Endothelial cell (in vitro differentiated cells): ENCODE measurements around the gene CAMK1D. TPM values are rescaled to one million over a fixed set of nuclear protein-coding genes. Genes with fewer than 3 reads are reported as not detected.

Experiments
- DNase-seq: peaks from one replicate; pipeline ENCODE4 v3.0.0; 2021; ENCODE audit warnings: low spot score
- H3K27ac Mint-ChIP-seq: one replicate; pipeline ENCODE4 v1.8.0; 2021; ENCODE audit warnings: mixed read lengths, inconsistent platforms; ENCODE audit not compliant: unreplicated experiment
- H3K27me3 Mint-ChIP-seq: one replicate; pipeline ENCODE4 v1.8.0; 2021; ENCODE audit warnings: mild to moderate bottlenecking, moderate library complexity, mixed read lengths, inconsistent platforms; ENCODE audit not compliant: unreplicated experiment
- H3K36me3 Mint-ChIP-seq: one replicate; pipeline ENCODE4 v1.8.0; 2021; ENCODE audit warnings: mild to moderate bottlenecking, low read depth, mixed read lengths, inconsistent platforms; ENCODE audit not compliant: unreplicated experiment
- H3K4me1 Mint-ChIP-seq: one replicate; pipeline ENCODE4 v1.8.0; 2021; ENCODE audit warnings: mild to moderate bottlenecking, mixed read lengths, inconsistent platforms; ENCODE audit not compliant: unreplicated experiment
- H3K4me3 Mint-ChIP-seq: one replicate; pipeline ENCODE4 v1.8.0; 2021; ENCODE audit warnings: mild to moderate bottlenecking, mixed read lengths, inconsistent platforms; ENCODE audit not compliant: unreplicated experiment
- H3K9me3 Mint-ChIP-seq: one replicate; pipeline ENCODE4 v1.8.0; 2021; ENCODE audit warnings: mixed read lengths, inconsistent platforms; ENCODE audit not compliant: unreplicated experiment
- CTCF ChIP-seq: fragments of 200-600 bp; sonication (generic); IDR thresholded peaks from one replicate; pipeline ENCODE4 v1.5.0; 2021; ENCODE audit warnings: antibody characterized with exemption; ENCODE audit not compliant: unreplicated experiment
- total RNA-seq: library from RNA; stranded (reverse); fragmentation: NEBNext Ultra II Directional; extraction: Animal tissue kit (Norgen Biotek cat#: 25700); gene quantifications from one replicate; pipeline ENCODE4 v1.2.1, GENCODE V29; 2021; ENCODE audit not compliant: unreplicated experiment

The CAMK1D gene
- total RNA-seq, 1 donor from 2014 or later: 4.1 TPM

DNA sequence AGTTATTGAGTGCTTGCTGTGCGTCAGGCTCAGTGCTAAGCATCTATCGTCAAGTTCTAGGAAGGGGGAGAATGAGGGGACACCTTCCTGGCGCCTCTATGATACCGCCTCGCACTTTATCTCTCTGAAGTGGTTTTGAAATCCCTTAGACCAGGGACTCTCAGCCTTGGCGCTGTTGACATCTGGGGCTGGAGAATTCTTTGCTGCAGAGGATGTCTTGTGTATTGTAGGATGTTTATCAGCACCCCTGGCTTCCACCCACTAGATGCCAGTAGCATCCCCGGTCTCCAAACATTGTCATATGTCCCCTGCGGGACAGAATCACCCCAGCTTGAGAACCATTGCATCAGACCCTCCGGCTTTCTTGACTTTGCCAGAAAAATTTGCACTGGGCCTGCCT, 366.7 kb downstream of the CAMK1D start:
- no peak for TF ChIP-seq CTCF
- peaks cover 8% of the 10 kb centered on the region for H3K4me1 Mint-ChIP-seq
- H3K36me3 Mint-ChIP-seq: no peaks in the 10 kb centered on the region
- no peak overlapping the region for H3K27ac Mint-ChIP-seq
- no peak for DNase-seq
- no peak overlapping the region for H3K4me3 Mint-ChIP-seq
- peaks cover 2% of the 10 kb centered on the region for H3K27me3 Mint-ChIP-seq
- no peaks in the 10 kb centered on the region for H3K9me3 Mint-ChIP-seq

- Mint-ChIP-seq H3K4me3 (no peak overlapping the region), H3K9me3 (no peaks in the 10 kb centered on the region), H3K4me1 (no peaks in the 10 kb centered on the region), H3K27ac (no peak overlapping the region), H3K36me3 (no peaks in the 10 kb centered on the region), H3K27me3 (peaks cover 4% of the 10 kb centered on the region)
- no peak for TF ChIP-seq CTCF
- DNase-seq: no peak
Observed at GRCh38 chr10:12717981-12718707, 368.8 kb downstream of the CAMK1D start.

DNA sequence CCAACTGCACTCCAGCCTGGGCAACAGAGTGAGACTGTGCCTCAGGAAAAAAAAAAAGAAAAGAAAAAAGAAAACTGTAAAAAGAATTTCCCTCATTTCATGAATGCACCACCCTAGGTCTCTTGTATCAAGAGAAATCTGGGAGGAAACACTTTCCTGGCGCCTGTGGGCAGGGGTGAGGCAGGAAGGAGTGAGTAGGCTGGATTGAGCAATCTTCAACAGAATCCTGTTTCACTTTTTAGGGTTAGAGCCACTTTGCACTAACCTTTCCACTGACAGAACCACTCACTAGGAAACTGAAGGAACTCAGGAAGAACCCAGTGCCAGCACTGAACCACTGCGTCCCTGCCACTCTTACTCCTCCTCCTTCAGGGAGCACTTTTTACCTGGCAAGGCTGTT, 370.0 kb downstream of the CAMK1D start:
- Mint-ChIP-seq H3K27me3 (peaks cover 4% of the 10 kb centered on the region), H3K27ac (no peak overlapping the region), H3K4me1 (no peaks in the 10 kb centered on the region), H3K36me3 (no peaks in the 10 kb centered on the region), H3K9me3 (no peaks in the 10 kb centered on the region), H3K4me3 (no peak overlapping the region)
- TF ChIP-seq CTCF: no peak
- DNase-seq: no peak

DNA sequence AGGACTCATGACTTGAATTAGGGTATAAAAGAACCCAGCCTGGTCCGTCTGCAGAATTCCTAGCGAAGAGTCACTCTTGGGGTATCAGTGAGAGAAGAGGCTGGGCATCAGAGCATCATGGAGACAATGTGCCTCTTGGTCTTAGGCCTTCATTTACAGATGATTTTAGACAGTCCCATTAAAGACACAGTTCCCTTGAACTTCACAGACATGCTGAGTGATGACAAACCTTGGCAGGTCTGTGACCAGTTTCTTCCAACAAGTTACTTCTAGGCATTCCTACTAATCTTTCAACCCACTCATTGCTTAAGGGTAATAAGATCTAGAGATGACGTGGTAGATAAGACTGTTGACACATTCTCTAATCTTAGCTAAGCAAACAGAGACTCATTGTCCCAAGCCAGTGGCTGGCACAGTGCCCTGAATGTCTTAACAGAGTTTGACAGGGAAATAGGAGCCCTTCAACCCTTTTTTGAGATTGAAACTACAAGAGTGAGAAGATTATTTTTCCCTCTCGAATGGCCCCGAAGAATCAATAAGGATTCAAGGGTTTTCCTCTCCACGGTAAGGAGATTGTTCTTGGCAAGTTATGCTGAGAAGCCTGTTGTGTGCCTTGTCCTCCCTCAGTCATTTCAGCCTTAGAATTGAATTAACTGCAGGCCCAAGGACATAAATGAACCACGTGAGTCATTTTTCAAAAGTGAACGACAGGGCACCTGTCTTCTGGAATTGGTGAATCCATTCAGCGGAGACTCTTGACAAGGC, 371.1 kb downstream of the CAMK1D start:
- Mint-ChIP-seq H3K9me3 (no peaks in the 10 kb centered on the region), H3K4me1 (no peaks in the 10 kb centered on the region), H3K27me3 (peaks cover 4% of the 10 kb centered on the region), H3K4me3 (no peak overlapping the region), H3K27ac (no peak overlapping the region), H3K36me3 (no peaks in the 10 kb centered on the region)
- TF ChIP-seq CTCF: no peak
- DNase-seq: no peak

DNA sequence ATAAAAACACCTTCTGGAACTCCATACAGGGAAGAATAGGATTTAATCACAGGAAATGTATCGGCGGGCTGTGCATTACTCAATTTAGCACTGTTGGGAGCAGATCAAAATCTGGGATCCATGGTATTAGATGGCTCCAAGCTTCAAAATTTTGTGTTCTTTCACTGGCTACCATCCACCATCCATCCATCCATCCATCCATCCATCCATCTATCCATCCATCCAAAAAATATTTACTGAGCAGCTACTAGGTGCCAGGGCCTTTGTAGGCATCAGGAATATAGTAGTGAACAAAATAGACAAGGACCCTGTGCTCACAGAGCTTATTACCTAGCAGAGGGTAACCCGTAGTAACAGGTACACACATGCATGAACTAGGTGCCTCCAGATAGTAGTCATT, 372.0 kb downstream of the CAMK1D start:
- no peaks in the 10 kb centered on the region for H3K36me3 Mint-ChIP-seq
- H3K9me3 Mint-ChIP-seq: no peaks in the 10 kb centered on the region
- no peaks in the 10 kb centered on the region for H3K4me1 Mint-ChIP-seq

More for the DNA sequence above, 372.0 kb downstream of the CAMK1D start:
- no peak for TF ChIP-seq CTCF
- Mint-ChIP-seq H3K4me3 (no peak overlapping the region), H3K27ac (no peak overlapping the region), H3K27me3 (peaks cover 2% of the 10 kb centered on the region)
- DNase-seq: no peak
